Measurements from ENCODE around the gene BNIP2.

The BNIP2 gene

DNA sequence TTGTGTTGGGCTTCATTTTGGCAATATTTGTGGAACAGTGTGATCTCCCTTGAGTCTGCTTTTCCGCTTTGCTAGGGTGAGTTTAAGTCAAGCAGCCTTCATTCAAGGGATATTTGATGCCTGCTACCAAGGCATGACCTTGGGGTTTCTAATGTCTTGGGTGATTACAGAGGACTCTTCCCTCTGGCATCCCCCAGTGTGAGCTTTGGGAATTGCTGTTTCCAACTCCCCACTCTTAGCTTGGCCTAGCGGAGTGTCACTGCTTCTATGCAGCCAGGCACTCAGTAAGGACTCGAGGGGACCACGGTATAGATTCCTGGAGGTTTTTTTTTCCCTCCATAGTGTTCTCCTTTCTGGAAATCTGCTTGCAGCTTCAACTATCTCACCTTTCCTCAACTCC, 56.4 kb downstream of the BNIP2 start:
- no peak for DNase-seq (ENCODE audit: low read depth in 2 of 2)

DNA sequence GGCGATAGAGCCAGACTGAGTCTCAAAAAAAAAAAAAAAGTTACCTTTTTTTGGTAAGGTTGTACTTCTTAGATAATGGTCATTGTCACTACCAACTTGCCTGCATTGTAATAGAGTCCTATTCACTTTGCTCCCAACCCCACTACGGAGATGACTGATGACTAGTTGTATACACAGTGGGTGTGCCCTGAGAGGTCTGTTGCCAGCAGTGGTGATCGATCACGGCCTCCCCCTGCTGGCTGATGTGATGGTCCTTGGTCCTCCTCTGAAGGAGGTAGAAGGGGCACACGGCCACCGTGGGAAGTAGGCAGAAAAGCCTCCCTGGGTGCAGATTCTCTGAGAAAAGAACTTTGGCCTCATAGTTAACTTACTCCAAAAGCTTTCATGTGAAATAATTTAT, 66.8 kb downstream of the BNIP2 start:
- DNase-seq (ENCODE audit: low read depth in 2 of 2) = peak in 1 of 2 donors; percentile 12

GRCh38 chr15:59618406-59618805, 70.7 kb downstream of the BNIP2 start:
- DNase-seq (ENCODE audit: low read depth in 2 of 2) = no peak

GRCh38 chr15:59616379-59616778, 72.7 kb downstream of the BNIP2 start:
- no peak for DNase-seq (ENCODE audit: low read depth in 2 of 2)

DNA sequence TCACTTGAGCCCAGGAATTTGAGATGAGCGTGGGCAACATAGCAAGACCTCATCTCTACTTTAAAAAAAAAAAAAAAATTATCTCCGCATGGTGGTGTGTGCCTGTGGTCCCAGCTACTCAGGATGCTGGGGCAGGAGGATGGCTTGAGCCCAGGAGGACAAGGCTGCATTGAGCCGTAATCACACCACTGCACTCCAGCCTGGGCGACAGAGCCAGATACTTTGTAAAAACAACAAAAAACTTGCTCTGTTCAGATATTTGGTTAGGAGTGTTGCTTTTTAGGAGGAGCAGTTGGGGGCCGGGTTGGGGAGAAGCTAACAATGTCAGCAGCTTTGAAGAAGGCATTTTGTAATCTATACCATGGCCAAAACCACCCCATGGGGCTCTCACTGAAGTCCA, 73.5 kb downstream of the BNIP2 start:
- no peak for DNase-seq (ENCODE audit: low read depth in 2 of 2)

- no peak for DNase-seq (ENCODE audit: low read depth in 2 of 2)
These were observed 75.0 kb downstream of the BNIP2 start for GRCh38 chr15:59614153-59614552.

DNA sequence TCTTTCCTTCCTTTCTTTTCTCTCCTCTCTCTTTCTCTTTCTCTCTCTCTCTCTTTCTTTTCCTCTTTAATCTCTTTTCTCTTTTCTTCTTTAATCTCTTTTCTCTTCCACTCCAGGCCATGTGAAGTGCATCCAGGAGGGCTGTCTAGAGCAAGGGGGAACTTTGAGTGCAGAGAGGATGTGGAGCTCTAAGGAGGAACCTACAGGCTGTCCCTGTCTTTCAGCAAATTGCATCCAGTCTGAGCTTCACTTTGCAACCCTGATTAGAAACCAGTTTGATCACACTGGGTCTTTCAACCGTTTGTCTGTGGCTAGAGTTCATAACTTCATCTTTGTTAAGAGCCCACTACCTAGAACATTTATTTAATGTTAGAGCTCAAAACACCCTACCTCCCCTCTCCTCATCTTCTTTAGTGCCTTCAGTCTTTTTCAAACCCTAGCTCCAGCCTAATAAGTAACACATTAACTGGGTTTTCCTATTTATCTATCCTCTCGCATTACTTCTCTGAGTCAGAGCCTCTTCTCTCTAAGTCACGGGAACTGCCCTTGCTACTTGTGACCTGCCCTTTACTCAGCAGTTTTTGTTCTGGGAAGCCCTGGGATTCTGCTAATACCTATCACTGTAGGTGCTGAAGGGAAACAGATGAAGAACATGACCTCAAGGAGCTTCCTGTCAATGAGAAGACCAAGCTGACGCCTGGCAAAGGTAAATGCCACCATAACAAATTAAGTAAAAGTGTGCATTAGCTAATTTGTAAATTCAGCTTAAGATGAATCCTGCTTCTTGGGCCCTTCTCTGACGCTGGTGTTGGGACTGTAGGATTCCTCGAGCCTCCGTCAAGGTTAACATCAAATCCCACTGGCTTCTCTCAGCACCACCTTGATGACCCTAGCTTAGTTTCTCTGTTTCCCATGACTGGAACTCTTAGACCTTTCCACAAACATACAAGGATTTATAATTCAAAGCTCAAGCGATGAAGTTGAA, 77.6 kb downstream of the BNIP2 start, which contains the start of gene GCNT3:
GCNT3 (plus strand) TSS at position 508 of the 985 bp plus-strand sequence. CDS start 6,456 bp downstream, outside the sequence.
- DNase-seq (ENCODE audit: low read depth in 2 of 2) = no peak

DNA sequence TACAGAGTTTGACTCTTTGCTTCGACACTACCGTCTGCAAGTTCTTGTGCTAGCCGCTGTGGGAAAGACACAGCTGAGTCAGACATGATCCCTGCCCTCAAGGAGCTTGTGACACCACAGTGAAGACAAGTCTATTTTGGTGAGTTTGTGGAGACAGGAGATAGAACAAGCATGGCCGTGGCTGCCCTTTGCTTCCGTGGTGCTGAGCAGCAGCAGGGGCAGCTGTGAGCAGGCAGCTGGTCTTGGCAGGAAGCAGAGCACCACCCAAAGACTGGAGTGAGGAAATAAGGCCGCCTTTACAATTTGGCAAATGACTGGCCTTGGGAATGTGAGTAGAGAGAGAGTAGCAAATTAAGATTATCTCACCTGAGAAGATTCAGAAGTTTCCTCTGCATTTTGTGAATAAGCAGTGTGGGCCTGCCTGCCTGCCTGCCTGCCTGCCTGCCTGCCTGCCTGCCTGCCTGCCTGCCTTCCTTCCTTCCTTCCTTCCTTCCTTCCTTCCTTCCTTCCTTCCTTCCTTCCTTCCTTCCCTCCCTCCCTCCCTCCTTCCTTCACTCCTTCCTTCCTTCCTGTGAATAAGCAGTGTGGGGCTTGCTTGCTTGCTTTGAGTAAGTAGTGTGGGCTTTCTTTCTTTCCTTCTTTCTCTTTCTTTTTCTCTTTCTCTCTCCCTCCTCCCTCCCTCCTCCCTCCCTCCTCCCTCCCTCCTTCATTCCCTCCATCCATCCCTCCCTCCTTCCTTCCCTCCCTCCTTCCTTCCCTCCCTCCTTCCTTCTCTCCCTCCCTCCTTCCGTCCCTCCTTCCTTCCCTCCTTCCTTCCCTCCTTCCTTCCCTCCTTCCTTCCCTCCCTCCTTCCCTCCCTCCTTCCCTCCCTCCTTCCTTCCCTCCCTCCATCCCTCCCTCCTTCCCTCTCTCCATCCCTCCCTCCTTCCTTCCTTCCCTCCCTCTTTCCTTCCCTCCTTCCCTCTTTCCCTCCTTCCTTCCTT, 79.1 kb downstream of the BNIP2 start:
- no peak for DNase-seq (ENCODE audit: low read depth in 2 of 2)

All from stimulated activated CD8-positive, alpha-beta memory T cell treated with anti-CD3 and anti-CD28 coated beads, Interleukin-7, amount 100 ng/mL, for 4 hours (primary cell).